NCI-H2196 treated with DMSO at 0.1 percent for 48 hours (cell line): Measurements from ENCODE around the gene ADARB2.
"Not testable (repeated sequence)": the region's sequence is repeated elsewhere in the genome, so short reads cannot be mapped to it uniquely, and the experiment has no call there.

Source experiments
- DNase-seq: peaks from one replicate; lab custom pipeline; 2025; ENCODE audit not compliant: unreplicated experiment; lab: John Stamatoyannopoulos, UW

Gene ADARB2

DNA sequence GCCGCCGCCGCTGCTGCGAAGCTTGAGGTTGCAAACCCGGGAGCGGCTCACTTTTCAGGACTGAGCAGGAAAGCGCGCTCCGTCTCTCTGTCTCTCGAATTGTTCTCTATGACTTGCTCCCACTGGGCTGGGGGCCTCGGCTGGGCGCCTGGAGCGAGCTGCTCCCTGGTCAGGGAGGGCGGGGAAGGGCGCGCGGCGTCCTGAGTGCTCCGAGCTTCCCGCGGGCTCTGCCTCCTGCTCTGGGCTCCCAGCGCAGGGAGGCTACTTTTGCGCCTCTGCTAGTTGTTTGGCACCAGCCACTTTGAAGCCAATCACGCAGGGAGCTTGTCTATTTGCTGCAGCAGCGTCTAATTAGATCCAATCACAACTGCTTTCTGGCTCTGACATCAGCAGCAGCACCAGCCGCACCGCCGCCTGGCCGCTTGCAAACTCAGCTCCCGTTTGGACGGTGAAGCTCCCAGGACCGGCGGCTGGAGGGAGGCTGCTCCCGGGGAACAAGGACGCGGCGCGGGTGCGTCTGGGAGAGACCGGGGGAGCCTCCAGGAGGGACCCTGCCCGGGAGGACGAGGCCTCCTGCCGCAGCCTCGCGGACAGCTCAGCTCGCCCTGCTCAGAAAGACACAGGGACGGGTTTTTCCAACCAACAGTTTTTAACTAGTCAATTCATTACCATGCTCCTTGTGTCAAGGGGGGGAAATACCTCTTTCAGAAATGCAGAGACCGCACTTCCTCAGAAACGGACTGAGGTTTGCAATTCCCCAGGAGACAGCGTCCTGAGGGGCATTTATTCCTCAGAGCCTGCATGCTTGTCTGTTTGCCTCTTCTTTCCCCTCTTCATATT, at the start of gene ADARB2:
ADARB2 (minus strand) TSS at position 304 of the 840 bp plus-strand sequence.
- peak; percentile 56 for DNase-seq

DNA sequence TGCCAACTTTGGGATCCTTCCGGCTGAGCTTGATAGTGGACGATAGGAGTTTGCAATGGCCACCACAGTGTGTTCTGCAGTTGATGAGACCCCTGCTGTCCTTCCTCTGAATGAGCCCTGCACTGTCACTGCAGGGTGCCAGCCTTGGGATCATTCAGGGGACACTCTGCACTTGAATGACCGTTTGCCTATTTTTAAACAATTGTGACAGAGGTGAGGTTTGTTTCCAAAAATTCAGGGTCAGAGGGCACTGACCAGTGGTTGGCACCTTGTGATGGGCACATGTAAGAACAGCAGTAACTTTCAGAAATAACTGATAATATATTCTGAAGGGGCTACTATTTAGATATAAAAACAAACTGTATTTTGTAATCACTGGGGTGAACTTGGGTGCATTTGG, 48.5 kb upstream of the ADARB2 start:
- no peak for DNase-seq

DNA sequence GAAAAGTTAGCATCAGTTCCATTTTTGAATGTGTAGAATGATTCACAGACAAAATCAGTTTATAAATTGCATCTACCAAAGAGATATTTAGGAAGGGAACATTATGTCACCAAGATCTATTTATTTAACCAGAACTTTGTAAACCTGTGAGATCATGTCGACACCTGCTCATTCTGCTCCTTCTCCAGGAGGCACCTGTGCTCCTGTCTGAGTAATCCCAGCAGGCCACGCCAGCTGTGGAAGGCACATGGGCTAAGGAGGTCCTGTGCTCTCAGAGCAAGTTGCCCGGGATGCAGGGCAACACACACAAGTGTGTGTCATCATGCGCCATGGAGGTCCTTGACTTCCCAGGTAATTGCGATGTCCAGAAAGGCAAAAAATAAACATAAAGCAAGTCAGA, 45.5 kb upstream of the ADARB2 start:
- no peak for DNase-seq

DNA sequence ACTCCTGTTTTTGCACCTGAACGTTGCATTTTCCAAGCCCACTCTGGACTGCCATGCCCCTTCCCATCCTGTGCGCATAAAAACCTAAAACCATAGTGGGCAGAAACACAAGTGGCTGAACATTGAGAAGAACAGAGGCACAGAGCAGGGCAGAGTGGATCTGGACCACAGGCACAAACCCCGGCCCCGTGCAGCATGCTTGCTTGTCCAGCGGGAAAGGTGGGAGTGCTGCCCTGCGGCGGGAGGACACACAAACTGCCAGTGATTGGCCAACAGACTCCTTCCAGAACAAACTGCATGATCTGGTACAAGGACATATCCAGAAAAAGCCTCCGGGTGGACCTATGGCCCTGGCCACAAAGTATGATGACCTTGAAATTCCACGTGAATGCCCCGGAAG, 42.5 kb upstream of the ADARB2 start:
- no peak for DNase-seq

DNA sequence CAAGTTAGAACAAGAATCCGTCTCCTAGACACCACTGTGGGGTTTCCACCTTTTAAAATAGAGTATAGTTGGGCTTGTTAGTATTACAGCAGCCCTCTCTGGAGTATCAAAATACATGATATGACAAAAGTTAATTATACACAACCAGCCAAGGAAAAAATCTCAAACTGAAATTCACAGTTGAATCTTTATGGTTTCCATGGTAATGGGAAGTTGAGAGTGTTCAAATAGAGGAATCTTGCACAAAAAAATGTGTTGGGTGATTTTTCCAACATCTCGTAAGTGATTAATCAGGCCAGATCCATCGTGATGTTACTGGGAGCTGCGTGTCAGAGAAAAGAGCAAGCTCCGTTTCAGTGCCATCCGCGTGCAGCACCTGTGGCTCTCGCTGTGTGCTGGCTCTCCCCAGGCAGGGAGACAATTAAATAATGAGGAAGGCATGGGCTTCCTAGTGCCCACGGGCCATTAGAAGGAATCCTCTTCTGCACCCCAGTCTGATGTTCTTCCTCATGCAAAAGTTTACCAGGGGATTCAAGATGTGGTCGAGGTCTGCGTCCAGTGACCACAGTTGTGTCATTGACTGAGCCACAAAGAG, 41.1 kb upstream of the ADARB2 start:
- no peak for DNase-seq

DNA sequence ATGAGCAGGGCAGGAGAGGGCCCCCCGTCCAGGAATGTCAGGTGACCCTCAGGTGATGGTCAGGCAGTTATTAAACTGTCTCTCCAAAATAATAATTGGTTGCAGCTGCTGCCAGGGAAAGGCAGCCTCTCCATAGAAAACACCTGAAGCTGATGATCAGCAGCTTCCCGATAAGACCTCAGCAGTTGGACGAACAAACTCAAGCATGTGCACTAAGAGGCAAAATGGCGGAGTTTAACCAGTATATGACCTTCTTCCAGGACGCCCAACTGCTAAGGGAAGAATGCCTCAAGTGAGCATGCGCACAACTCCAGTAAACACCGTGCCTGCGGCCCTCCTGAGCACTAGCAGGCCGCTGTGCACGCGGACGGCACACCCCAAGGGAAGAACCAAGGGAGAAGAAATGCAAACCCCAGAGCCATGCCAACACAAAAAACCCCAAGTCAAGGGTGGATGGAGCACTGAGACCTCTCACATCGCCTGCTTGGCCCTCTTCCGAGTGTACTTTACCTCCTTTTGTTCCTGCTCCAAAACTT, 38.9 kb upstream of the ADARB2 start:
- no peak for DNase-seq

DNA sequence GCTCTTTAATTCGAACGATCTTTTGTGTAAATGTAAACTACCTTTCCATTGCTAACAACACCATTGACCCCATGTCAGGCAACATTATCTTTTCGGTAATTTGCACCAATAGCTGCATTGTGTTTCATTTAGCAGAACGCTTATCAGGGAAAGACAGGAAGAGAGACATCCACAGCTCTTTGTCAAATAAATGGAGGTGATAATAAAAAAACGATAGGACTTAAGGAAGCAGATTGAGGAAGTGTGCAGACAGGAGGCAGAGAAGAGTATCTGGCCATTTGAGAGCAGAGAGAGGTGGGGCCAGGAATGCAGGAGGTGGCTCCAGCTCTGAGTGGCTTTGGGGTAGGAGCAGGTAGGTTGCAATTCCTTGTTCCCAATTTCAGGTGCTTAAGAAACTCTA, 37.5 kb upstream of the ADARB2 start:
- DNase-seq, result no peak

DNA sequence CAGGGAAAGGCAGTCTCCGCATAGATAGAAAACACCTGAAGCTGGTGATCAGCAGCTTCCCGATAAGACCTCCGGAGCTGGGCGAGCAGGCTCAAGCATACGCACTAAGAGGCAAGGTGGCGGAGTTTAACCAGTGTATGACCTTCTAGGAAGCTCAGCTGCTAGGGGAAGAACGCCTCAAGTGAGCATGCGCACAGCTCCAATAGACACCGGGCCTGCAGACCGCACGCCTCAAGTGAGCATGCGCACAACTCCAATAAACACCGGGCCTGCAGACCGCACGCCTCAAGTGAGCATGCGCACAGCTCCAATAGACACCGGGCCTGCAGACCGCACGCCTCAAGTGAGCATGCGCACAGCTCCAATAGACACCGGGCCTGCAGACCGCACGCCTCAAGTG, 35.9 kb upstream of the ADARB2 start:
- not testable (repeated sequence) for DNase-seq

DNA sequence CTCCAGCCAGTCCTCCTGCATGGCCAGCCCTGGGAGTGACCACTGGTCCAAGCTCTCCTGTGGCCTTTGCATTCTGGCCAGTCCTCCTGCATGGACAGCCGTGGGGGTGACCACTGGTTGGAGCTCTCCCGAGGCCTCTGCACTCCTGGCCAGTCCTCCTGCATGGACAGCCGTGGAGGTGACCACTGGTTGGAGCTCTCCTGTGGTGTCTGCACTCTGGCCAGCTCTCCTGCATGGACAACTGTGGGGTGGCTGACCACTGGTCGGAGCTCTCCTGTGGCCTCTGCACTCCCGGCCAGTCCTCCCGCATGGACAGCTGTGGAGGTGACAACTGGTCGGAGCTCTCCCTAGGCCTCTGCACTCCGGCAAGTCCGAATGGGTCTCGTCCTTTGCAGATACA, 28.7 kb upstream of the ADARB2 start:
- no peak for DNase-seq

DNA sequence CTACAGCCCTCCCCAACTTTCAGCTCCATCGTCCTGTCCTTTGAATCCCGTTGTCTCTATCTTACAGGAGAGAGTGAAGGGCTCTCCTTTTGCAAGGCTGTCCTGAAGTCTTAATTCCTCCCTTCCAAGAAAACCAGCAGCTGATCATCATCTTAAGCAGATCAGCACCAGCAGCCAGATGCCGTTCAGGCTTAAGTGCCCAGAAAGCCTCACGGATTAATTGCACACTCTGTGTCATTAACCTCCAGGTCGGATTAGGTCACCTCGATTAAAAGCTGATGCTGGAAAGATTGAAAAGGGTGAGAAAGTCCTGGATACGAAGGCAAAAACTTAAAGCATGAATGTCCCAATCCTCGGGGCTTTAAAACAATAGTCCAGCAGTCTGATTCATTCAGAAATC, 24.8 kb upstream of the ADARB2 start:
- DNase-seq, result no peak

DNA sequence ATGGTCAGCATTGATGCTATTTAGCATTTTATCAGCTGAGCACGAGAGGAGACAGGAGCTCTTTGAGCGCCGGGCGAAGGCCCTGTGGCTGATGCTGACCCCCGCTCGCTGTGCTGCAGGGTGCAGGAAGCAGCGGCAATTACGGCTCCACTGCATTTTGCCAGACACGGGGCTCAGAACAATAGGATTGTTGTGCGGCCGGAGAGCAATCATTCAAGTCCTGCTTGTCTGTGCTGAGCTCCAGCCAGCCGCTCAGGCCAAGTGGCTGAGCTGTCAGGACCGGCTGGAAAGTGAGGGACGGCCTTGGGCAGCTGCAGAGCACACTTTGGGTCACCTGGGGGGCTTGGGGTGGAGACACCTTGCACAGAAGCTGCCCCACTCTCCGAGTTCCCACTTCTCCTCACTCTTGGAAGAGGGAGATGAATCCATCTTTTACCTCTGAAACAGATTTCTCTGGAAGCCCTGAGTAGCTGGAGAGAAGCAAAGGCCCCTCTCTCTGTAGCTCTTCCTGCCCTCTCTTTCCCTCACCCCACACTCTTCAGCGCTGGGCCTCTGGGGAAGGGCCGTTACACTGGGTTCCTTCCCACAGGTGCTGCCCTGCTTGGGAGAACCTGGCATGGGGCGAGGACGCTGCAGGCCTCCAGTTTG, 17.3 kb upstream of the ADARB2 start:
- DNase-seq, result no peak

DNA sequence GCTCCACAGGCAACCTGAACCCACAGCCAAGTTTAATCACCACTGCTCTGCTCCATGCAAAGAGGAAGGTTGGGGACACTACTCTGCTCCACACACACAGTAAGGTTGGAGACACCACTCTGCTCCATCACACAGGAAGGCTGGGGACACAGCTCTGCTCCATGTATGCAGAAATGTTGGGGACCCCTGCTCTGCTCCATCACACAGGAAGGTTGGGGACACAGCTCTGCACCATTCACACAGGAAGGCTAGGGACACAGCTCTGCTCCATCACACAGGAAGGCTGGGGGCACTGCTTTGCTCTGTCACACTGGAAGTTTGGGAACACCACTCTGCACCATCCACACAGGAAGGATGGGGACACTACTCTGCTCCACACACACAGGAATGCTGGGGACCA, 14.8 kb upstream of the ADARB2 start:
- DNase-seq, result no peak

DNA sequence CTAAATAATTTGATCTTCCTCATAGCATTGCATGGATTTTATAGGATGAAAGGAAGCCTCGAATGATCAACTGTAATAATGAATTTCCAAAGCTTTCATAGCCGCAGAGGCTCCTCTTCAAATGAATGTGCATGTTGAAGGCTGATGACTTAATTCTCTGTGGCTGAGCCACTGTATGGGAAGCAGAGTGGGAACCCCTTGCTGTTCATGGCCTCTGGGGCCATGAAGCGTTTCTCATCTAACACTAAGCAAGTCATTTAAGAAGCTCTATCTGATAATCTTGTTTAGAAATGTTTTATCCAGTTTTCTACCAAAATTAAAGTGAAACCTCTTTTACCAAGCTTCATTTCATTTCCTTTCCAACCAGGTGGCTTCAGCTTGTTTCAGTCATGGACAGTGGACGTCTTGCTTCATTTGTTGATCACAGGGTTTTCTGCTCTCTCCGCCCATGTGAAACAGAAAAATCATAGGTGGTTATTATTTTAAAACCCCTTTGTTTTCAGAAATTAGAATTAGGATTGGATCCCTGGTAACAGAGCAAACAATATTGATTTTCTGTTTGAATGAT, 10.3 kb upstream of the ADARB2 start:
- DNase-seq, result no peak

DNA sequence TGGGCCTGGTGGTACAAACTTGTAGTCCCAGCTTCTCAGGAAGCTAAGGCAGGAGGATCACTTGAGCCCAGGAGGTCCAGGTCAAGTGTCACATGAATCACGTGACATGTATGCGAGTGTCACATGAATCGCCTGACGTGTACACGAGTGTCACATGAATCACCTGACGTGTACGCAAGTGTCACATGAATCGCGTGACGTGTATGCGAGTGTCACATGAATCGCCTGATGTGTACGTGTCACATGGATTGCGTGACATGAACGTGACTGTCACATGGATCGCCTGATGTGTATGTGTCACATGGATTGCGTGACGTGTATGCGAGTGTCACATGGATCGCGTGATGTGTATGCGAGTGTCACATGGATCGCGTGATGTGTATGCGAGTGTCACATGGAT, 9.5 kb upstream of the ADARB2 start:
- DNase-seq, result no peak

DNA sequence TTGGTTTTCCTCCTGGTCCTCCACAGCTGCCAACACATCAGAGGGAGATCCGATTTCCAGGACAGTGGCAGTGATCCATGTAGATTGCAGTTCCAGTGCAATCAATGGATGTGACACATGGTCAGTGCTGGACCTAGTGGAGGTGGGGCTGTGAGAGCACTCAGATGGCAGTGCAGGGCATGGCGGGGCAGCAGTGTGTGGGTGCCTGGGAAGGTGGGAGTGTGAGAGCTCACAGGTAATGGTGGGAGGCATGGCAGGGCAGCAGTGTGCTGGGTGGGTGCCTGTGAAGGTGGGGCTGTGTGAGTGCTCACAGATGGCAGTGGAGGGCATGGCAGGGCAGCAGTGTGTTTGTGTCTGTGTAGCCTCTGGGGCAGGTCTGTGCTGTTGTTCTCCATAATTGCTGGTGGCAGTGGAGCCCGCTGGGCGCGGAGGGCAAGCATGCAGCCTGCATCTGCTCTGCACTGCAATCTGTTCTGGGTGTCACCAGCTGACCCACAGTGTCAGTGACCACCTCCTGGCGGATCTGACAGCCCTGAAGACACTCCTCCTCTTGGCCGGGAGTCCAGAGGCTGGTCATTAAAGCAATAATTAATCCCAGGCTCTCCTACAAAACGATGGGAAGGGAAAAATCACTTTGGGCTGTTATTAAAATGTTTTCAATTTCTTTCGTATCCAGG, 8.6 kb upstream of the ADARB2 start:
- DNase-seq, result no peak

DNA sequence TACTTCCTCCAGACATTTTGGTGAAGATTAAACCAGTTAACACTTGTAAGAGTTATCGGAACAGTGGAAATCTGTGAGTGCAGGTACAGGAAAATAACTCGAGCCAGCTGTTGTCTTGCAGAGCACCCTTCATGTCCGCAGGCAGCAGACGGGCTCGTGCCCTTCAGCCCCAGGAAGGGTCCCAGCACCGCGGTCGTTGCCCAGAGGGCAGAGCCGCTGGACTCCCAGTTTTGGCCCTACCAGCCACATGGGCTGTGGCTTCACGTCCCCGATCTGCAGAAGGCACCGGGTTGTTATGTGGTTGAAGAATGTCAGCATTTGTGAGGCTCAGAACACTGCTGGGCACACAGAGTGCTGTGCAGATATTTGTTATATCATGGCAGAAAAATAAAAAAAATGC, 7.2 kb upstream of the ADARB2 start:
- no peak for DNase-seq

DNA sequence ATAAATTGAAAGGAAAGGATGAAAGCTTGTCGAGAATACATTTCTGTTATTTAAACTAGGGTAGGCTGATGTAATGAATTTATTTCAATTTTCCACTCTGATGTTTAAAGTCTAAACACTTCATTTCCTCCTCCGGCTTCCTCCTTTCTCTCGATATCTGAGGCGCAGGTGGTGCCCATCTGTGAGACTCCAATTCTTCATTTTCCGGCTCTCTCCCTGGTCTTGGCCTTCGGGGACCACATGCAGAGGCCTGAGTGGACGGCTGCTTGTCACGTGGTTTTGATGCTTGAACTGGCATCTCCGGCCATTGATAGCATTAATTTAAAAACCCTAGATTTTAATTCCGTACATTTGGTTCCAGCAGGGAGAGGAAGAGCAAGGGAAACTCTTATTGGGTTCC, 5.8 kb upstream of the ADARB2 start:
- DNase-seq, result no peak

DNA sequence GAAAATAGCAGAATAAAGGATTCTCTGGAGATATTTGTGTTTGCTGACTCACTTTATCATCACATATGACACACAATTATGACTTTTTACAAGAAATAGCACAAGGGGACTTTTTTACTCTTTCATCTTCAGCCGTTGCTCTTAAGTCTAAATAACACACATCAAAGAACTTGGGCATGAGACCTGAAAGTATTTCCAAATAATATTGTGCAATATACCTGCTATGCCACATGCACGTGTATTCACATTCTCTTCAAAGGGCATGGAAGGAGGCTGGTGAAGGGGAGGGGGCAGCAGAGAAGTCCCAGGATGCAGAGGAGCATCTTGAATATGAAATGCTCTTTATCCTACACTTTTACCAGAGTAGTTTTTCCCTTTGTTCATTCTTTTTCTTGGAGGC, 4.1 kb upstream of the ADARB2 start:
- no peak for DNase-seq

DNA sequence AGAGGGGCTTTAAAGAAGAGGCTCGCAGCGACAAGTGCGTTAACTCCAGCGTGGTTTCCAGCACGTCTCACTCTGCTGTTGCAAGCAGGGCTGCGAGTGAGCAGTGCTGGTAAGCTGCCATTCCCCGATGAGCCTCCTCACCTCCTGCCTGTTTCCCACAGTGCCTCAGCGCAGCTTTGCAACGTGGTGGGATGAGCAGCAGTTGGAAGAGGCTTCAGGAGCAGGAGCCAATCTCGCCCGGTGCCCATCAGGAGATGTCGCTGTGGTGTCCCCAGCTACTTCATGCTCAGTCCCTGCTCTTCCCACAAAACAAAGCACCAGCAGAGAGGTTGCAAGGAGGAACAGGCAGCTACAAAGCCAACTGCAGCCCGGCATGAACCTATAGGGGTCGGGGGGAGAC, 2.4 kb upstream of the ADARB2 start:
- no peak for DNase-seq

DNA sequence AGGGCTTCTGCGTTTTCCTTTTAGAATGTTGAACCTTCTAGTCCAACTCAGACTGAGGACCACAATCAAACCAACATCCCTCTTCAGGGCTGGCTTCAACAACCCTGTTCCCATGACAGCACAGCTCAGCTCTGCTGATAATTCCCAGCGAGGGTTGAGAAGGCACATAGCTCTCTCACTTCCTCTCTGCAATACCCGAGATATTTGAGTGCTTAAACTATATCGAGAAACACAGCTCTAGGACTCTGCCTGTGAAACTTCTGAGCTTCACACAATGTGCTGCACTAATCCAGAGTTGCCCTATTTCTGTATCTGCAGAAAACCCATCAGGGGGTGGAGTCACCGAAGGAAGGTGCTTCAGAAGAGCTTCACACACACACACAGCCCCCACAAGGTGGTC, 1.6 kb upstream of the ADARB2 start:
- no peak for DNase-seq

DNA sequence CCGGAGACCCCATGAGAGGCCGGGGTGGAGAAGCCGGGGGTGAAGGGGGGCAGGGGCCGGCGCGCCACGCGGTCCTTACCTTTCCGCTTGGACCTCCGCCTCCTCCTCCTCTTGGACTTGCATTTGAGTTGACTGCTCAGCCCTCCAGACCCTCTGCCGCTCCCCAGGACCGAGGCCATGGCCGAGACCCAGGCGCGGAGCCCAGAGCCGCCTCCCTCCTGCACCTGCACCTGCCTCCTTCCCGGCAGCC, 428 bp downstream of the ADARB2 start:
- no peak for DNase-seq
